Mesothelial cell of epicardium (in vitro differentiated cells): Measurements from ENCODE around the gene ERF. TPM values are rescaled to one million over a fixed set of nuclear protein-coding genes. Genes with fewer than 3 reads are reported as not detected.

ENCODE experiments used
- DNase-seq, 2 experiments: peaks; one replicate each; pipeline ENCODE4 v3.0.0; 2021; ENCODE audit warnings: low spot score in 2 of 2; ENCODE audit not compliant: unreplicated experiment in 2 of 2
- H3K27ac Mint-ChIP-seq: 2 replicates; pipeline ENCODE4 v1.8.0; 2021; ENCODE audit warnings: mixed read lengths
- H3K27me3 Mint-ChIP-seq: 2 replicates; pipeline ENCODE4 v1.8.0; 2021; ENCODE audit warnings: low read depth, mixed read lengths
- H3K36me3 Mint-ChIP-seq: 2 replicates; pipeline ENCODE4 v1.8.0; 2021; ENCODE audit warnings: mixed read lengths
- H3K4me1 Mint-ChIP-seq: 2 replicates; pipeline ENCODE4 v1.8.0; 2021; ENCODE audit warnings: mixed read lengths
- H3K4me3 Mint-ChIP-seq: 2 replicates; pipeline ENCODE4 v1.8.0; 2021; ENCODE audit warnings: mild to moderate bottlenecking, moderate library complexity, mixed read lengths
- H3K9me3 Mint-ChIP-seq: 2 replicates; pipeline ENCODE4 v1.8.0; 2021; ENCODE audit warnings: mixed read lengths
- CTCF ChIP-seq: fragments of 200-600 bp; sonication (generic); IDR thresholded peaks from one replicate; pipeline ENCODE4 v1.5.0; 2021; ENCODE audit warnings: antibody characterized with exemption; ENCODE audit not compliant: unreplicated experiment
- total RNA-seq: library from RNA; stranded (reverse); gene quantifications from 3 replicates; pipeline ENCODE4 v1.2.1, GENCODE V29; 2021

ERF gene
- total RNA-seq, 1 donor from 2014 or later: 92.1 TPM

DNA sequence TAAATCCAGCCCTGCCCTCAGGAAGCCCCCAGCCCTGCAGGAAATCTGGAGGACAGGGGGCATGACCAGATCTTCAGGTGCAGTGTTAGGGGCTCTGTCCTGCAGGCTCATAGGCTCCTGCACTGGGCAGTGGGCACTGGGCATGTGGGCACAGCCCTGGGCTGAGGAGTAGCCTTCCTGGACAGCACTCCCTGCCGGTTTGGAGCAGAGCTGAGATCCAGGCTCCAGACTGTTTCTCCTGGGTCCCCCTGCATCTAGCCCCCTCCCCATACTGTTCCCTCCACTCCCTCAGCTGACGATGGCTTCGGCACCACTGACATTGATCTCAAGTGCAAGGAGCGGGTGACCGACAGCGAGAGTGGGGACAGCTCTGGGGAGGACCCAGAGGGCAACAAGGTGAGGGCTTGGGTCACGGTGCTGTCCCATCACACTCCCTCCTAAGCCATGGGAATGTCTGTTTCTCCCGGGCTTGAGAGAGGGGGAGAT lies 34.7 kb upstream of the ERF start:
- H3K36me3 Mint-ChIP-seq: peaks cover 15% of the 10 kb centered on the region
- TF ChIP-seq CTCF: no peak
- H3K4me3 Mint-ChIP-seq: no peak overlapping the region
- H3K27me3 Mint-ChIP-seq: no peaks in the 10 kb centered on the region
- no peak for DNase-seq
- H3K9me3 Mint-ChIP-seq: no peaks in the 10 kb centered on the region
- H3K27ac Mint-ChIP-seq: no peak overlapping the region
- H3K4me1 Mint-ChIP-seq: peaks cover 18% of the 10 kb centered on the region

GRCh38 chr19:42288881-42289555 lies 34.1 kb upstream of the ERF start:
- no peak overlapping the region for H3K27ac Mint-ChIP-seq
- H3K9me3 Mint-ChIP-seq: no peaks in the 10 kb centered on the region
- peaks cover 14% of the 10 kb centered on the region for H3K36me3 Mint-ChIP-seq
- H3K27me3 Mint-ChIP-seq: no peaks in the 10 kb centered on the region
- H3K4me1 Mint-ChIP-seq: peaks cover 18% of the 10 kb centered on the region
- peak; percentile 19 for TF ChIP-seq CTCF
- DNase-seq: no peak
- no peak overlapping the region for H3K4me3 Mint-ChIP-seq

DNA sequence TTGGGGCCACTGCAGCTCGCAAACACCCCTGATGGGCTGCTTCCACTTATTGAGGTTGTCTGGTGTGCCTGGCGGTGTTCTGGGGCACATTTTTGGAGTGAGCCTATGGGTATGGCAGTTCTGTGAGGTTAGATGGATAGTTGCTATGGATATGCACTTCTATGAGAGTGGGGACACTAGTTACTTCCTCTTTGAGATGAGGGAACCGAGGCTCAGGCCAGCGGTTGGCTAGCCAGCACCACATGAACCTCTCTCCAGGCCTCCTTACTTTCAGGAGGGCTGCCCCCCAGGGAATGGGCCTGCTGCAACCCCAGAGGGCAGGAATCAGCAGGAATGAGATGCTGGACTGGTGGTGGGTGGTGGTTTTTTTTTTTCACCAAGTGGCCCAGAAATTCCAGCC lies 33.5 kb upstream of the ERF start:
- peaks cover 18% of the 10 kb centered on the region for H3K4me1 Mint-ChIP-seq
- H3K4me3 Mint-ChIP-seq: no peak overlapping the region
- H3K36me3 Mint-ChIP-seq: peaks cover 9% of the 10 kb centered on the region
- no peak for DNase-seq
- H3K27me3 Mint-ChIP-seq: no peaks in the 10 kb centered on the region
- no peak for TF ChIP-seq CTCF
- H3K9me3 Mint-ChIP-seq: no peaks in the 10 kb centered on the region
- no peak overlapping the region for H3K27ac Mint-ChIP-seq

- DNase-seq: no peak
- Mint-ChIP-seq H3K27ac (no peak overlapping the region), H3K4me1 (peaks cover 18% of the 10 kb centered on the region), H3K36me3 (peaks cover 7% of the 10 kb centered on the region), H3K9me3 (no peaks in the 10 kb centered on the region), H3K27me3 (no peaks in the 10 kb centered on the region), H3K4me3 (no peak overlapping the region)
- TF ChIP-seq CTCF: no peak
Measured at GRCh38 chr19:42287827-42288107, 32.8 kb upstream of the ERF start.

DNA sequence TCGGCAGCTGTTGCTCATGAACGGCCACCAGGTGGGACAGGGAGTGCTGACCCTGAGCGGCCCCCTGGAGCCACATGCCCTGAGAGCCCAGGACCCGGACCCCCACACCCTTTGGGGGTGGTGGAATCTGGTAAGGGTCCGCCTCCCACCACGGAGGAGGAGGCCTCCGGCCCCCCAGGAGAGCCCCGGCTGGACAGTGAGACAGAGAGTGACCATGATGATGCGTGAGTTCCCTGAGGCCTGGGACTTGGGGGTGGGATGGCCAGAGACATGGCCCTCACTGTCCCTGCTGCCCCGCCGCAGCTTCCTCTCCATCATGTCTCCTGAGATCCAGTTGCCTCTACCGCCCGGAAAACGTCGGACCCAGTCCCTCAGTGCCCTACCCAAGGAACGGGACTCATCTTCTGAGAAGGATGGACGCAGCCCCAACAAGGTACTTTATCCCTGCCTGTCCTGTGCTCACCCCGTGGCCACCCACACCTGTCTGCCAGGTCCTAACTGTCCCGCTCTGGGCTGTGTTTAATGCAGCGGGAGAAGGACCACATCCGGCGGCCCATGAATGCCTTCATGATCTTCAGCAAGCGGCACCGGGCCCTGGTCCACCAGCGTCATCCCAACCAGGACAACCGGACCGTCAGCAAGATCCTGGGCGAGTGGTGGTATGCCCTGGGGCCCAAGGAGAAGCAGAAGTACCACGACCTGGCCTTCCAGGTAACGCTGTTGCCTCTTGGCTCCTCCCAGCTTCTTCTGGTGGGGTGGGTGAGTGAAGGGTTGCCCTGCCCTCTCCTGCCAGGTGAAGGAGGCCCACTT lies 32.3 kb upstream of the ERF start:
- DNase-seq: no peak
- H3K27me3 Mint-ChIP-seq: no peaks in the 10 kb centered on the region
- H3K36me3 Mint-ChIP-seq: peaks cover 7% of the 10 kb centered on the region
- H3K27ac Mint-ChIP-seq: no peak overlapping the region
- H3K9me3 Mint-ChIP-seq: no peaks in the 10 kb centered on the region
- H3K4me1 Mint-ChIP-seq: peaks cover 22% of the 10 kb centered on the region
- no peak overlapping the region for H3K4me3 Mint-ChIP-seq
- TF ChIP-seq CTCF: no peak
